NAMALWA (cell line): Measurements from ENCODE around the gene ZNF532.

Experiments used
- DNase-seq: peaks from one replicate; pipeline ENCODE4 v3.0.0-alpha.2; 2015; ENCODE audit warnings: low spot score

ZNF532 gene

DNA sequence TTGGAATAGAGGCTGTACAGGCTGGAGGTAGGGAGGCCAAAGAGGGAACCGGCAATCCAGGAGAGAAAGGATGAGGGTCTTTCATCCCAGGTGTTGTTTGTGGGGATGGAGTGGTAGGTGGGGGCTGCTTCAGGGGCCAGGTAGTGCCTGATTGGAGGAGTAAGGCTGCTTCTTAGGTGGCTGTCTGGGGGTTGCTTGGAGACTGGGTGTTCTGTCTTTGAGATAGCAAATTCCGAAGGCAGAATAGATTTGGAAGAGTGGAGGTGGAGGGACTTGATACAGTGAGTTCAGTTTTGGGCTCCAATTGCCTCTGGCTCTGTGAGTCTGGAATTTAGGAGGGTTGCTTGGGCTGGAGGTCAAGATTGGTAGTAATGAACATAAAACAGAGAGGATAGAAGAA is 5.9 kb downstream of the ZNF532 start:
- DNase-seq: no peak

GRCh38 chr18:58871514-58872420 is 7.1 kb downstream of the ZNF532 start:
- DNase-seq: no peak

DNA sequence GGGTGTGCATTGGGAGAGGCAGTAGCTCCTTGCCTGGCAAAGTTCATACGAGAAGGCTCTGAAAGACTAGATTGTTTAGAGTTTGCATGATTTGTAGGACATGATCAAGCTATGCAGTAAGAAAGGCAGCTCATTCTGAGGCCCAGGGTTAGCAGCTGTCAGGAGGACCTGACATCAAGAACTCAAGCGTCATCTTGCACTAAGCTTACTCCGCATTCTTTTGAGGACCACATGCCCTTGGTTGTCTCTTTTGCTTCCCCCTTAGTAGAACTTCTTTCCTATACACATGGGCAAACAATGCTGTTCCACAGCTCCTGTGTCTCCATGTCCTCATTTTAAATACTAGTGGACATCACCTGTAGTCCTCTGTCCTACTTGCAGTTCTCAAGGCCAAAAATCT is 14.0 kb downstream of the ZNF532 start:
- no peak for DNase-seq

- DNase-seq: no peak
Measured at GRCh38 chr18:58881477-58881876, 16.8 kb downstream of the ZNF532 start.

DNA sequence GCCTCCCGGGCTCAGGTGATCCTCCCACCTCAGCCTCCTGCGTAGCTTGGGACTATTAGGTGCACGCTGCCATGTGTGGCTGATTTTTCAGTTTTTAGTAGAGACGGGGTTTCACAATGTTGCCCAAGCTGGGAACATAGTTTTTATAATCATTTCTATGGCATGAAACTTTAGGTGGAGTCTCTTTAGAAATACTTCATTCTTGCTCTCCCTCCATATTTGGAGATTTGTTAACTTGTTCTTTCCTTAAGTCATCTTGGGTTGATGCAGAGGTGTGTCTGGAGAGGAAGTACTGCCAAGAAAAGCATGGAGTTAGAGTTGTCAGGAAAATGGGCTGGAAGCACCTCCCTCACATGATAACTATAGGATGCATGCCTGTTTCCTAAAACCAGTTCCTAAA is 17.4 kb downstream of the ZNF532 start:
- DNase-seq: no peak

DNA sequence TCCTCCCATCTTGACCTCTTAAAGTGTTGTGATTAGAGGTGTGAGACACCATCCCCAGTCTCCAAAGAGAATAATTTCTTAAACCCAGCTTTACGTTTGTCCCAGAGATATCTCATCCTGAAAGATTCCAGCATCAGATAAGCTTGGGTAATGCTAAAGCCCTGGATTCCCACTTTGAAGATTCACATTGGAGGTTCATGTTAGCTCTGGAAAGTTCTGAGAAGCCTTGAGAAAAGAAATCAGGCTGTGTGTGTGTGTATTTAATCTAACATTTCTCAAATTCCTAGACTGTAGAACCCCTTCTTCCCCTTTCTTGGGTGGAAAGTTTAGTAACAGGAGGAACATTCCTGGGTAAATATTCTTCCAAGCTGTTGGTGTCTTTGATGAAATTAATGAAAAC is 18.0 kb downstream of the ZNF532 start:
- DNase-seq: no peak

GRCh38 chr18:58884680-58885079 is 20.0 kb downstream of the ZNF532 start:
- no peak for DNase-seq

GRCh38 chr18:58886431-58886830 is 21.8 kb downstream of the ZNF532 start:
- no peak for DNase-seq

DNA sequence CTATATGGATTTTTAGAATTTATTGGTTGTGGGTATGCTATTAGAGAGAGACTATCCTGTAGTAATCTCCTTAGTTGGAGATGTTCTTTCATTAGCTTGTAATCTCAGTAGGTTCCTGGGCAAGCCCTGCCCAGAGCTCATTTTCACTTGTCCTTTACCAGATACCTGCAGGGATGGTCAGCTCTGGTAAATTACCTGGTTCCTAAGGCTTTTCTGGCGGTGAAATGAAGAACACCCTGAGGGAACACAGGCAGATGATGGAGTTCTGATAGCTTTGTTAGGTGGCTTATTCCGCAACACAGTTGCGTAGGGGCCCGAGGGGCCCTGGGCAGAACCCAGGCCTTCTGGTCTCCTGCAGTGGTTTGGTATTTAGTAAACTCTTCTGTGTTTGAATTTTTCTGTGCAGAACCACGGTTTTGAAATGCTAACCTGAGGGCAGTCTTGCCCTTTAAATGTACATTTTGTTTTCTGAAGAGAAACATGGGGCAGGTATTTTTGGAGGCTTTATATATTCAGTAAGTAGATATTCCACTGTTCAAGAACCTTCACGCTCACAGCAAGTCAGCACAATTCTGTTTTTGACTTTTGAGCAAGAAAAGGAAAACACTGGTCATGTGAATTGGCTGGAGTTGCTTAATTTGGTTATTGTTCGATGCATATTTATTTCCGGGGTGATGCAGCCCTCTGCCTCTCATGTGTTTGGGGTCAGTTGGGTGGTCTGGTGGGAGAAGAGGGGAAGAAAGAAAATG is 22.4 kb downstream of the ZNF532 start:
- no peak for DNase-seq

- peak; percentile 82 for DNase-seq
Measured at GRCh38 chr18:58887613-58887963, 22.9 kb downstream of the ZNF532 start.

DNA sequence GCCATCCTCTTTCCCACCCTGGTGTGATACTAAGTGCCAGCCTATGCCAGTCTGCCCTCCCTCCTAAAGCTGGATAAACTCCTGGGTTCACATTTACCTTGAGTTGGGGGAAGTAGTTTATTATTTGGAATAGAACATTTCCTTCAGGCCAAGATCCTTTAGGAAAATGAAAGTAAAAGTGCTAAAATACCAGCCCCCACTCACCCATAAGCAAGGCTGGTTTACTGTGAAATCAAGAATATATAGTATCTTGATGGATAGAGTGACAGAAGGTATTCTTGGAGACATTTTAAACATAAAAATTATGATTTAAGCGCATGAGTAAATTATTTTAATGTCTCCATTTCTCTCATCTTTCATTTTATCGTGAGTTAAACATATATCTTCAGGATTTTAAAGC is 27.1 kb downstream of the ZNF532 start:
- DNase-seq: no peak

- DNase-seq: no peak
Measured at GRCh38 chr18:58892488-58892887, 27.8 kb downstream of the ZNF532 start.

DNA sequence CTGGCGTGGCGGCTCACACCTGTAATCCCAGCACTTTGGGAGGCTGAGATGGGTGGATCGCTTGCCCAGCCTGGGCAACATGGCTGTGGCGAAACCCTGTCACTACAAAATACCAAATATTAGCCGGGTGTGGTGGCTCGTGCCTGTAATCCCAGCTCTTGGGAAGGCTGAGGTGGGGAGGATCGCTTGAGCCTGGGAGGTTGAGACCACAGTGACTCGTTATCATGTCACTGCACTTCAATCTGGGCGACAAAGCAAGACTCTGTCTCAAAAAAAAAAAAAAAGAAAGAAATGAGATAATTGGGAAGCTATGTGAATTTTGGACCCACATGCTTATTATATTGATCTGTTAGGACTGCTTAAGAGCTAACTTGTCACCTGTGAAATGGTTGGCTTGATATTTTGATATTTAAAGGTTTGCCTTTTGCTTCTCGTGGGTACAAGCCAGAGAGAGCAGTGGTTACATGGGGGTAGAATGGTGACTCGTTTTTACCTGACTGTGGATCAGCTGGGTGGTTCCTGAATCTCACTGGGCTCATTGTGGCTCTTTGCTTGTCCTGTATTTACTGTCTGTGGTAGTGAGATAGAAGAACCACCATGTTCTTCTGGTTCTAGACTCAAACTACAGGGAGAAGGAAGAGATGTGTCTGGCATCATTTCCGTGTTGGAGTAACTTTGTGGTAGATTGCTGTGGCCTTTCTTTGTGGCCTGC is 28.9 kb downstream of the ZNF532 start:
- no peak for DNase-seq

DNA sequence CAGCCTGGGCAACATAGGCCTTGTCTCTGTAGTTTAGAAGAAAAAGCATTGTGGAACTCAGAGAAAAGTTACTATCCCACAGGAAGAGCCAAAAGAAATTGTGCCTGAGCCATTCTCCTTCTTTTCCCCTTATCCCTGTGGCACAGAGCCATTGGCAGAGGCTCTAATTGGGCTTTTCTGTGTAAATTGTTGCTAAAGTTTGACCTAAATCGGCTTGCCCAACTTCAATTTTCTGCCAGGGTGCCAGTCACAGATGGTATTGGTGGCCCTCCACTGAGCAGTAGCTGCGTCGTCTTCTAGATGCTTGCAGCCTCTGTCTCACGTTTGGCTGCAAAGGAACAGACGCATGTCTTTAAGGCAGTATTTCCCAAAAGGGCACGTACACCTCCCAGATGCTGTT is 30.3 kb downstream of the ZNF532 start:
- DNase-seq: no peak

- DNase-seq: no peak
Measured at GRCh38 chr18:58895385-58895784, 30.7 kb downstream of the ZNF532 start.

DNA sequence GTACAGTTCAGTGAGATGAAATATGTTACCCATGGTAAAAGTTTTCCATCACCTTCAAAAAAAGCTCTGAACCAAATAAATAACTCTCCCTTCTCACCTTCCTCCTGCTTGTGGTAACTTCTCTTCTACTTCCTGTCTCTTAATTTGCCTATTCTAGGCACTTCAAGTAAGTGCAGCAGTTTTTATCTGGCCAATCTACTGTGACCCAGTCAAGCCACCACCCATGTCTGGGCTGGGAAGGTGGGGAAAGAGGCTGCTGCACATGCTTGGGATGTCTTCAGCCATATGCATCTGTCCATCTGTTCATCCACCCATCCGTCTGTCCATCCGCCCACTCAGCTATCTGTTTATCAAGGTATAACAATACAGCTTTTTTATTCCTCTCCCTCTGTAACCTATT is 31.6 kb downstream of the ZNF532 start:
- DNase-seq: peak; percentile 91

GRCh38 chr18:58896734-58897508 is 32.2 kb downstream of the ZNF532 start:
- peak; percentile 82 for DNase-seq

DNA sequence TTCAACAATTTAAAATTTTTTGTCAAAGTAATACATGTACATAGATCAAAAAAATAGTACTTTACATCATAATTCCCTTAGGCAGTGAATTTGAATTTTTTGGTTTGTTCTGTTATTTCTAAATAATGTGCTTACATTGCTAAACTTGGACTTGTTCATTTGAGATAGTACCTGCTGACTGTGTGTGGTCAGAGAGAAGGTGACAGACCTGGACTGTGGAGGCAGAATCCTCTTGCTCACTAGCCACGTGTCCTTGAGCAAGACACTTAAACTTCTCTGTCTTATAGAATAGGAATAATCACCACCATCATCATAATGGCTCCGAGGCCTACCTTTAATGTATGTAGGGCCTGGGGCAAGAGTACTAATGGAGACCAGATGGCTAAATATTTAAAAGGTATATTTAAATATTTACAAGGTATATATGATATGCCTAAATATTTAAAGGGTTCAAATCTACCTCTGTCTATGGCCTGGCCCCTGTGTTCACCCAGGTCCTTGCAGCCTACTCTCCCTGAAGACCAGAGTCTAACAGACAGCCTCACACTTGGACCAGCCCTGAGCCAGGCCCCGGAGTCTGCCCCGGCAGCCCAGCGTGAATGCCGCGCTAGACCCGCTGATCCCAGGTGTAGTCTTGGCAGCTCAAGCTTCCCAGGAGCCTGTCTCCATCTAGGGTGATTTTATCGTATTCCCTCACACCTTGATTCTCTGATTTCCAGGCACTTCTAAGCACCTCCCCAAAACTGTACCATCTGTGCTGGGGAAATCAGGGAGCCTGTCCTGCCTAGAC is 33.5 kb downstream of the ZNF532 start:
- DNase-seq: no peak

DNA sequence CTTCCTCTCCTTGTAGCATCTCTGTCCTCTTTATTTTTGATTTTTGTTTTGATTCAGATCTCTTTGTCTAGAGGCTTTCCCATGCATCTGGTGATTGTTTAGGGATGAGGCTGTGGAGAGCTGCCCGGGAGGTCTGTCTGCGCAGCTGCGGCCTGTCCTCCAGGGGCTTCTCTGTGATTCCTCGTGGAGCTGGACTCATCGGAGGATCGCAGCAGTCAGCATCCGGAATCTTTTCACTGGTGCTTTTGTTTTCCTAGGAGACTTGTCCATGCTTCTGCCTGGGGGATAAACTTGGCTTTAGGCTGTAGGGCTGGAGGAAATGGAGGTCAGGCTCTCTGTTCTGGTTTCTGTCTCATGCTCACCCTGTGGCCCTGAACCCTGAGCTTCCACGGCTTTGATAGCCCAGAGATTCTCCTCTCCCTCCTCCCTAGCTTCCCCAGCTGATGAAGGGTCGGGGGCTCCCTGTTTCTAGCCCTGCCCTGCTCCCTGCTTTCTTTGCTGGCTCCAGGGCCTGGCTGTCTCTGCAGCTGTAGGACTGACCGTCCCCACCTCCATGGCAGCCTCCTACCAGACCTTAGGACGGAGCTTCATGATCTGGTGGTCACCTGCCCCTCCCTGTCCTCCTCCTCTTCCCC is 35.5 kb downstream of the ZNF532 start:
- no peak for DNase-seq

DNA sequence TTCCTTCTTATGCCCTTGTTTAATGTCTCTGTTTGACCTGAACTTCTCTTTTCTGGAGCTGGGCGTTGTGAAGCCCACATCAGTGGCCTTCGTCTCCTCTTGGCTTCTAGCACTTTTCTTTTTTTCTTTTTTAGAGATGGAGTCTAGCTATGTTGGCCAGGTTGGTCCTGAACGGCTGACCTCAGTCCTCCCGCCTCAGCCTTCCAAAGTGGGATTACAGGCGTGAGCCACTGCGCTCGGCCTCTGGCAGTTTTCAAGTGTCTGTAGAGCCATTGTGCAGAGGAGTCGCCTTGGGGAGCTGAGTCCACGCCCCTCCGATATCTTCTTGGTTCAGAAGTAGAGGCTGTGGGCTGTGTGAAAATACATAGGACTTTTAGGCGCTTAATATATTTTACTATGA is 36.5 kb downstream of the ZNF532 start:
- DNase-seq: no peak

GRCh38 chr18:58901783-58902182 is 37.1 kb downstream of the ZNF532 start:
- no peak for DNase-seq
